A204.1 (cell line): ENCODE results near the gene OAT.
"Not testable (repeated sequence)": the region's sequence is repeated elsewhere in the genome, so short reads cannot be mapped to it uniquely, and the experiment has no call there.

Source experiments
- FAIRE-seq: peaks from 2 replicates; lab custom pipeline; 2012; peaks lifted over from hg19 to GRCh38; lab: Jason Lieb, UNC

The OAT gene

DNA sequence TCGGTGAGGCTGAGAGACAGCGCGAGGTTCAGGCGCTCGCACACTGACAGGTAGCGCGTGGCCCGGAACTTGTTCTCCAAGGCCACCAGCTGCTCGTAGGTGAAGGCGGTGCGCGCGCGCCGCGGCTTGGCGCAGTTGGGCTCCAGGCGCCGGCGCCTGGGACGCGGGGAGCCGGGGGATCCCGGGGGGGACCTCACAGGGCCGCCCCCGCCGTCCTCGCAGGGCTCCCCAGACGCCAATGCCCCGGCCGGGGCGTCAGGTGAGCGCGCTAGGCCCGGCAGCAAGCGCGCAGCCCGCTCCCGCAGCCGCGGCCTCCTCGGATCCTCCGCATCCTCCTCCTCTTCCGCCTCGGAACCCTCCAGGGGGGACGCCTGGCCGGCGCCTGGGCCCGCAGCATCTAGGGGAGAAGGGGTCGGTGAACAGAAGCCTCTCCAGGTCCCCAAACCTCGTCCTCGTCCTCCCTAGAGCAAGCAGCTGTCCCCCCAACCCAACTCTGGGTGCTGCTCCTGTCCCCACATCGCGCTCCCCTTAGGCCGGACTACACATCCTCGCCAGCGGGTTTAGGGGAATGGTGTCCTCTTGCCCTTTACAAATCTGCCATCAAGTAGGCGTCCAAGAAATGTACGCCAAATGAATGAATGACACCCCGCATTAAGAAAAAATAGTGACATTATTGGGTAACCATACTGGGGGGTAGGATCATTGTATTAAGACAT, 29.2 kb upstream of the OAT start:
- FAIRE-seq: no peak

DNA sequence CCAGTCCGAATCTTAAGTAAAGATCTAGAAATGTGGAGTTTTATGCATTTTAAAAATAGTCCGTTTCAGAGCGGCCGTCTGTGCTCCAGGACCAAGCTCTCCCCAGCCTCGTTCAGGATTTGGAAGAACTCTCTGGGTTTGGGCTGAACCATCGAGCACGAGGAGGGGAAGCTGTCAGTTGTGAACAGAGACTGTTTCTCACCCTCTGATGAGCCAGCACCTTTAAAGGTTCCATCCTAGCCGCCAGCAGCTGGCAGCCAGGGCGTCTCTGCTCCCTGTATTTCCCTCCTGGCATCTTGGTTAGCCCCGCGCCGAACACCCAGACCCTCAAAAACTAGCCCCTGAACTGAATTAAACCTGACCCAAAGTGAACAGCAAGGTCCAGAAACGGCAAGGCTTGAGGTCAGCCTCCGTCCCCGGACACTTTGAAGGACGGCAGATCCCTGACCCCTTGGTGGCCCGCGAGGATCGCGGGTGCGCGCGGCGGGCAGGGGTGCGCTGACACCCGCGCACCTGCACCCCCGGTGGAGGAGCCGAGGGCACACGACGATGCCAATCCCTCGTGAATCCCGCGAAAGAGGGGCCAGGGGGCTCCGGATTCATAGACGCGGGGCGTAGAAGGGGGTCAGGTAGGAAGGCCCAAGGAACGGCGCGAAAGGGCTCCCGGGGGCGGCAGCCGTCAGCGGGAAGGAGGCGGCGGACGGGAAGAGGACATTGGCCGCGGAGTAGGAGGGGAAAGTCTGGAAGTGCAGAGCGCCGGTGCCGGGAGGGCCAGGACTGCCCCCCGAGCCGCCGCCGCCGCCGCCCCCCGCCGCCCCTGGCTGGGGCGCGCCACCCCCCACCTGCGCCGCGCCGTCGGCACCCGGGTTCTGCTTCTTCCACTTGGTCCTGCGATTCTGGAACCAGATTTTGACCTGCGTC, 28.4 kb upstream of the OAT start:
- no peak for FAIRE-seq

DNA sequence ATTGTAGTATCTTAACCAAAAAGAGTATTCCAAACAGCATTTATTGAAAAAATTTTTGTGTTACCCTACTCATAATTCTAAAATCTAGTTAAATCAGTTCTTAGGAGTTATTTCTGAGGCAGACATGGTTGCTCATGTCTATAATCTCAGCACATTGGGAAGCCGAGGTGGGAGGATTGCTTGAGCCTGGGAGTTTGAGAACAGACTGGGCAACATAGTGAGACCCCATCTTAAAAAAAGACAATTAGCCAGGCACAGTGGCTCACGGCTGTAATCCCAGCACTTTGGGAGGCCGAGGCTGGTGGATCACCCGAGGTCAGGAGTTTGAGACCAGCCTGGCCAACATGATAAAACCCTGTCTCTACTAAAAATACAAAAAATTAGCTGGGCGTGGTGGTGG, 23.0 kb upstream of the OAT start:
- FAIRE-seq: not testable (repeated sequence)

DNA sequence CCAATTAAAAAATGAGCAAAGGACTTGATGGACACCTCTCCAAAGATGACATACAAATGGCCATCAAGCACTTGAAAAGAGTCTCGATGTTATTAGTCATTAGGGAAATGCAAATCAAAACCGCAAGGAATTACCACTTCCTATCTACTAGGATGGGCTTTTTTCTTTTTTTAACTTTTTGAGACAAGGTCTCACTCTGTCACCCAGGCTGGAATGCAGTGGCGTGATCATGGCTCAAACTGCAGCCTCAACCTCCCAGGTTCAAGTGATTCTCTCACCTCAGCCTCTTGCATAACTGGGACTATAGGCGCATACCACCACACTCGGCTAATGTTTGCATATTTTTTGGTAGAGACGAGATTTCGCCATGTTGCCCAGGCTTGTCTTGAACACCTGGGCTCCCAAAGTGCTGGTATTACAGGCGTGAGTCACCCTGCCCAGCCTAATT, 17.5 kb upstream of the OAT start:
- no peak for FAIRE-seq

DNA sequence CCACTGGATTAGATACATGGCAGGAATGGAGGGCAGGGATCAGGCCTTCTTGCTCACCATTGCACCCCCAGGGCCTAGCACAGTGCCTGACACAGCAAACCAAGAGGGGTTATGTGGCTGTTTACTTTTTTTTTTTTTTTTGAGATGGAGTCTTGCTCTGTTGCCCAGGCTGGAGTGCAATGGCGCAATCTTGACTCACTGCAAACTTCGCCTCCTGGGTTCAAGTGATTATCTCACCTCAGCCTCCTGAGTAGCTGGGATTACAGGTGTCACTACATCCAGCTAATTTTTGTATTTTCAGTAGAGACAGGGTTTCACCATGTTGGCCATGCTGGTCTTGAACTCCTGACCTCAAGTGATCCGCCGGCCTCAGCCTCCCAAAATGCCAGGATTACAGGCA, 17.0 kb upstream of the OAT start:
- FAIRE-seq: not testable (repeated sequence)

DNA sequence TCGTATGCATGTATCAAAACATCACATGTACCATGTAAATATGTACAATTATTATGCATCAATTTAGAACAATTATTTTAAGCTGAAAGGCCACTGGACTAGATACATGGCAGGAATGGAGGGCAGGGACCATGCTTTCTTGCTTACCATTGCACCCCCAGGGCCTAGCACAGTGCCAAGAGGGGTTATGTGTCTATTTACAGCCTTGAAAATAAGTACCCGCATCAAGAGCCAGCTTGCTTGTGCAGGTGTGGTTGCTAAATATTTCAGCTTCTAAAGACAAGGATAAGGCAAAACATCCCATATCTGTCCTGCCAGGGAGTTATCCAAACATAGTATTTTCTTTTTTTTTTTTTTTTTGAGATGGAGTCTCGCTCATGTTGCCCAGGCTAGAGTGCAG, 14.7 kb upstream of the OAT start:
- FAIRE-seq: no peak

DNA sequence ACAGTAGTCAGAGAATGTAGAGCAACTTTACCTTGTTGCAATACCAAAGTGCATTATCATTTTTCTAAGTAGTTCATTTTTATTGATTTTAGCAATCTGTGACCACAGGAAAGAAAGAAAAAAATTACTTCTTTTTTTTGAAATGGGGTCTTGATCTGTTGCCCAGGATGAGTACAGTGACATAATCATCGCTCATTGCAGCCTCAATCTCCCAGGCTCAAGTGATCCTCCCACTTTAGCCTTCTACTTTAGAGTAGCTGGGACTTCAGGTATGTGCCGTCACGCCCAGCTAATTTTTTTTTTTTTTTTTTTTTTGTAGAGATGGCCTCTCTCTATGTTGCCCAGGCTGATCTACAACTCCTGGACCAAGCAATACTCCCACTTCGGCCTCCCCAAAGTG, 11.4 kb upstream of the OAT start:
- no peak for FAIRE-seq

DNA sequence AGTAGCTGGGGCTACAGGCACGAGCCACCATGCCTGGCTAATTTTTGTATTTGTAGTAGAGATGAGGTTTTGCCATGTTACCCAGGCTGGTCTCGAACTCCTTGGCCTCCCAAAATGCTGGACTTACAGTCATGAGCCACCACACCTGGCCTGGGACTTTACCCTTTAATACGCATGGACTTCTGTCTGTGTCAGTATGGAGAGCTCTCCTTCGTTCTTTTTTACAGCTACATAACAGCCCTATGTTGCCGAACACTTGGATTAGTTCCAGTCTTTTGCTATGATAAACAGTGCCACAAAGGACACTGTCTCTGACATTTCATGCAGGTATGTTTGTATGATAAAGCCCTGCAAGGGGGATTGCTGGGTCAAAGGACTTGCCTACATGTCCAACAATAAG, 10.9 kb upstream of the OAT start:
- FAIRE-seq: no peak

DNA sequence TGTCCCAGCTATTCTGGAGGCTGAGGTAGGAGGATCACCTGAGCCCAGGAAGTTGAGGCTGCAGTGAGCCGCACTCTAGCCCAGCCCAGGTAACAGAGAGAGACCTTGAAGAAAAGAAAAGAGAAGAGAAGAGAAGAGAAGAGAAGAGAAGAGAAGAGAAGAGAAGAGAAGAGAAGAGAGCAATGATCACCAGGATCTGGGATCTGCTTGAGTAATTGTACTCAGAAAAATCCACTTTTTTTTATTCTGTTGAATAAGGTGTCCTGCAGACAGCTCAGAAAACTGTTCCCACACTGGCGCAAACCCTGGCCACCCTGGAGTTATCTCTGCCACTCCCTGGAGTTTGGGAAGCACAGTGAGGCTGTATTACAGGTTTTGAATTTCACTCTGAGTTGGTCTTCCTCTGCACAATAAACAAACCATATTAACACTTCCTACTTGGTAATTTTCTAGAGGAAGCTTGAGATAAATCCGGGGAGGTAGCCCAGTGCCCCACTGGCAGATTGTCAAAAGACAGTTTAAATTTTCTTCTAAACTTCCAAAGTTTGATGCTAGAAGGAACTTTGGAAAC, 9.6 kb upstream of the OAT start:
- FAIRE-seq: no peak

DNA sequence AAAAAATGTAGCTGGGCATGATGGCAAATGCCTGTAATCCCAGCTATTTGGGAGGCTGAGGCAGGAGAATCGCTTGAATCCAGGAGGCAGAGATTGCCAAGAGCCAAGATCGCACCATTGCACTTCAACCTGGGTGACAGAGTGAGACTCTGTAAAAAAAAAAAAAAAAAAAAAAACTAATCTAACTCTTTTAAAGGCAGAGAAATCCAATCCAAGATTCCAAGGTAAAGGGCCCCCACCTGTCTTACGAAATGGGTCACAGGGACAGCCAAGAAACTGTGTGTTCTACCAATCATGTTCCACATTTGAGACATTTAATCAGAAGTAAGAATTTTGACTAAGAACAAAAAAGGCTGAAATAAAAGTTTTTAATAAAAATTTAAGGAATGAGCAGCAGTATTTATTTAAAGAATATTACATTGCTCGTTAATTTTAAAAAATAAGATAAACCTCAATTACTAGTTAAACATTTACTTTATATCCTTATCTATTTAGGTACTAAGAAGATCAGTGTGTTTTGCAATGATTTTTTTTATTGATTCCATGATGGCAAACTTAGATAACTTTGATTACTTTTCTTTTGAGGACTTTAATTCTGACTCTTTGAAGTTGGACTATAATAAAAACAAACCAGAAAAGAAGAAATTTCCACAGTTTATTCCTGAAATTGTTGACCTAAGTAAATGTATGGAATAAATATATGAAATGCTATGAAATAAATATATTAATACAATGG, 6.7 kb upstream of the OAT start:
- FAIRE-seq: peak; percentile 88

DNA sequence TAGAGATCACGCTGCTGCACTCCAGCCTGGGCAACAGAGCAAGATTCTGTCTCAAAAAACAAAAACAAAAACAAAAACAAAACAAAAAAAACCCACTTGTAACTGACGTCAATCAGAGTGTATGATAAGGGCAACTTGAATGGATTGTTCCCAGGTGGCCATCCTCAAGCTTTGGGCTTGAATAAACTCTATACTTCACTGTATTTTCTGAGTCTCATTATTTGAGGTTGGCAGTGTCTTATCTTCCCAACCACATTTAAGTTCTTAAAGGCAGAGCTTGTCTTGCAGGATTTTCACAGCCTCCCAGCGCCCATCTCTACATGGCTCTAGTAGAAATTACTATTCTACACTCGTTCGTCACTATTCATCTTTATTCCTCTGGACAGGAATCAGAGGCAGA, 5.1 kb upstream of the OAT start:
- no peak for FAIRE-seq

DNA sequence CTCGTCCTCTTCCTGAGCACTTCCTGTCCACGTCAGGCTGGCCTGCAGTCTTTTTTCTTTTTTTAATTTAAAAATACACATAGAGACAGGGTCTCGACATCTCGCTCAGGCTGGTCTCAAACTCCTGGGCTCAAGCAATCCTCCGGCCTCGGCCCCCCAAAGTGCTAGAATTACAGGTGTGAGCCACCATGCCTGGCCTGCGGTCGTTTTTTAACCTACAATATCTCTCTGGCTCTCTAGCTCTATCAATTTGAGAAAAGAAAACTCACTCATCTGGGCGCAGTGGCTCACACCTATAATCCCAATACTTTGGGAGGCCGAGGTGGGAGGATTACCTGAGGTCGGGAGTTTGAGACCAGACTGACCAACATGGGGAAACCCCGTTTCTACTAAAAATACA, 4.0 kb upstream of the OAT start:
- FAIRE-seq: no peak

DNA sequence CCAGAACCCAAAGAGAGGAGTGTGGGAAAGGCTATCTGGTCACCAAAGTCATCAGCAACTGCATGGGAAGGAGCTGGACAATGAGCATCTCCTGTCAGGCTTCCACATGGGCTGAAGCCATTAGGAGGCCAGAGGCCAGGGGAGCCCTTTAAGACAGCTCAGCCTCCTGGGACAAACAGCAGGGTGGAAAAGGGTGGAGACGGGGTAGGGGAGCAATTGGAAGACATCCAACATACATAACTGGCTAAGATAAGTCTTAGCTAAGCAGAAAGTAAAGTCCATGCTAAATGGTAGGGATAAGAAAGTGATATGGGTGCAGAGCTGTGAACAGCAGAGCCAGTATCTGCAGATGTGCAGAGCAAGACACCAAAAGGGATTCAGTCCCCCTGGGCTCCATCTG, 1.5 kb upstream of the OAT start:
- no peak for FAIRE-seq

DNA sequence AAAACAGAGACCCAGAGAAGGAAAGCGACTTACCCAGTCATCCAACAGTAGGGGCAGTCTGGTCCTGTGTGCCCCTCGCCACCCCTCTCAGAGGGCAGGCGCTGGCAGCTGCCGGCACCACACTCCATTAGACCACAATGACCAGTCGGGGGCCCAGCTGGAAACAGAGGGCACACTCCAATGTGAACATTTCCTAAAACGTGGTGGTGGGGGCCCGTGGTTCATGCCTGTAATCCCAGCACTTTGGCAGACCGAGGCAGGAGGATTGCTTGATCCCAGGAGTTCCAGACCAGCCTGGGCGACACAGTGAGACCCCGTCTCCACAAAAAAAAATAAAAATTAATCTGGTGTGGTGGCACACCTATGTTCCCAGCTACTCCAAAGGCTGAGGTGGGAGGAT, 912 bp upstream of the OAT start:
- no peak for FAIRE-seq

DNA sequence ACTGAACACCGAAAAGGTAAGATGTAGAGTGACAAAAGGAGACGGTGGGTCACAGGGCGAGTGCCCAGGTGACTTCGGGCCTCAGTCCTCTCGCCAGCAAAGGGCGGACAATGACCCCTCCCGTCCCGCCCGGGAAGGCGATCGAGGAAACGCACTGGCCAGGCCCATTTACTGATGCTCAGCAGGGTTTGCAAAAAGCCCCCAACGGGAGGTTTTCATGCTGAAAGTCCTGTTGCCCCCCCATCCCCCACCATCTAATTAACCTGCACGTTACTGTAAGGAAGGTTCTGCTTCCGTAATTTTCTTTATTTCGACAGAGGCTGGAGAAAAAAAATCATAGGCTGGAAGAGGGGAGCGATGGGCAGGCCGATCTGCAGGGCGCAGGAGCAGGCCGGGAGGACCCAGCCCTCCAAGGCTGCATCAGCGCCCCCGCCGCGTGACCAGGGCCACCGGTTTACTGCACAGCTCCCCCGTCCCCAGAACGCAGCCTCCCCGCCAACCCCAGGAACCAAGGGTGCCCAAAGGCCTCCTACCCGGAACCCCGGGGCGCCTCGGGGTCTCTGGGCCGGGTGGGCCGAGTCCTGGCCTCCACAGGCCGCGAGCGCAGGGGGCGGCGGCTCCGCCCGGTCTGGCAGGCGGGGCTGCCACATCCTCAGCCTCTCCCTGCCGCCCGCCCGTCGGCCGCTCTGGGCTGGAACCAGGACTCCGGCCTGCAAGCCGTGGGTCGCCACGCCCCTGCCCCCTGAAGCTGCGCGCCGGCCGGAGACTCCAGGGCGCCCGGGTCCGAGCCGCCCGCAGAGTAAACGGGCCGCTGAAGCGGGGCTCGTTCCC, 613 bp downstream of the OAT start:
- no peak for FAIRE-seq

DNA sequence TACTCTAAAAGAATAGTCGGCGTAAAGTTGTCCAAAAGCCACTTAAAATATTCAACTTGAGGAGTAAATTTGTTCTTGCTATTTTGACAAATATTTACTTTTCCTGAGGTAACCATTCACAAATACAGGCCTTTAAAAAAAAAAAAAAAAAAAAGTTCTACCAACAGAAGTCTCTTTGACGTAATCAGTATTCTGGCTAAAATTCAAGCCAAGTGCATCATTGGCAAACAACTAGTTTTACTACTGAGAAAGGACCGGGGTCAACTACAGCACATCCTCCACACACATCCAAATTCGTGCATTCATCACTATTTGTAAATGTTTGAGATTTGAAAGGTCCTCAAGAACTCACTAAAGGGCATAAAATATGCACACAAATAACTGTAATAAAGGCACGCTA, 2.0 kb downstream of the OAT start:
- no peak for FAIRE-seq

DNA sequence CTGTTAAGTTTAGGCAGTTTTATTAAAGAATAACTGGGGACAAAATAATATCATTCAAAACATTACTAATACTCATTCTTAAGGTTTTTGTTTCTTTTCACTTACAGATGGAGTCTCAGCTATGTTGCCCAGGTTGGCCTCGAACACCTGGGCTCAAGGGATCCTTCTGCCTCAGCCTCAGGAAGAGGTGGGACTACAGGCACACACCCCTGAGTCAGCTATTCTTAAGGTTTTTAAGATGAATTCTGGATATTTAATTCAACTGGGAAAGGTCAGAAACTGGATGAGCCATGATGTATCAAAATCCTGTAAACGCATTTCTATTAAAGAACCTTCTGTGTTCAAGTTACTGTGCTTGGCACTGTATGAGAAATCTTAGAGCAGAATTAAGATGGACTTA, 3.5 kb downstream of the OAT start:
- no peak for FAIRE-seq

DNA sequence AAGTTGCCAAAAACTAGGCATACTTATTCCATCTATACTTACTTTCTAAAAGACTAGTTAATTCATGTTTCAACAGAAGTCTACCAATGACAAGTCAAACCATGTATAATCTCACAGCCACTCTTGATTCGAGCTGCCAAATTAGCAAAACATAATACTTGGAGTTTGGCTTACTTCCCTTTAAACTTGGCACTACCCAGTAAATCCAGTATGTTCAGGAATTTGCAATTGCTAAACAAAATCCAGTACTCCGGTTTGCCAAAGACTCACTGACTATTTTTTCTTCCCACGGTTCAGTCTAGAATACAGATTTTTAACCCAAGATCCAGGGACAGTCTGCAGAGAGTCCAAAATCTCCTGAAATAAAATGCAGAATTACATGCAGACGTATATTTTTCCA, 4.6 kb downstream of the OAT start:
- no peak for FAIRE-seq

DNA sequence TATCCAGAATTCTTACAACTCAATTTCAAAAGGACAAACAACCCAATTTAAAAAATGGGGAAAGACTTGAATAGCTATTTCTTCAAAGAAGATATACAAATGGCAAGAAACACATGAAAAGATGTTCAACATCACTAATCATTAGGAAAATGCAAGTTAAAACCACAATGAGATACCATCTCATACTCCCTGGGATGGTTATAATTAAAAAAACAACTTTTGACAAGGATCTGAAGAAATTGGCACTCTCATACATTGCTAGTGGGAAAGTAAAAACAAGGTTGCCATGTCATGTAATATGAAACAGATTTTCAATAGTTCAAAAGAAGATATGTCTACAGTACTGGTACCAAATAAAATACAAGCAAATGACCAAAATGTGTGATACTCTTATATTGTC, 9.0 kb downstream of the OAT start:
- no peak for FAIRE-seq

DNA sequence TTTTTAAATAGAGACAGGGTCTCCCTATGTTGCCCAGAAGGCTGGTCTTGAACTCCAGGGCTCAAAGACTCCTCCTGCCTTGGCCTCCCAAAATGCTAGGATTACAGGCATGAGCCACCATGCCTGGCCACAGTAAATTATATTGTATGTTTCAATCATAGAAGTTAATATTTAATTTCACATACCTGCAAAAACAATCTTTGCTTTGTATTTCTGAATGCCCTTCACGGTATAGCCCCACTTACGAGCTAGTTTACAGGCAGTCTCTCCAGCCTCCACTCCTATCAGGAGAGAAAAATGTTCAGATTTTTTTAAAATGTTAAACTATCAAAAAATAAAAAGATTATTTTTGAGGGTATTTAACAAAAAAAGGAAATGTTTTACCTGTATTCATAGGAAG, 10.4 kb downstream of the OAT start:
- no peak for FAIRE-seq

DNA sequence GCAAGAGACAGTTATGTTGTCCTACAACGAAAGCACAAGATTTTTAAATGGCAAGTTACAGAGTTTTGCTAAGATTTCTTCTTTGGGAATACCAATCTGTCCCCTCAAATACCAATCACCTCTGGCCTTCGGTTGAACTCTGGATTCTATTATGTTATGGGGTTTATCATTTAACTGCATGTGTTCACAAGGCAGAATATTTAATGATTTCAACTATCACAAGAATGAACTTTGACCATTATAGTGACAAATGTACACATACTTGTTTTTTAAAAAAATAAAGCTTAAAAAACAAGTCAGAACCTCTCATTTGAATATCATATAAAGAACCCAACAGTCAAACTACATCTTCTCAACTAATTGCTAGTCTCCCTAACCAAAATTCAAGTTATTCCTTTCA, 11.3 kb downstream of the OAT start:
- FAIRE-seq: no peak

DNA sequence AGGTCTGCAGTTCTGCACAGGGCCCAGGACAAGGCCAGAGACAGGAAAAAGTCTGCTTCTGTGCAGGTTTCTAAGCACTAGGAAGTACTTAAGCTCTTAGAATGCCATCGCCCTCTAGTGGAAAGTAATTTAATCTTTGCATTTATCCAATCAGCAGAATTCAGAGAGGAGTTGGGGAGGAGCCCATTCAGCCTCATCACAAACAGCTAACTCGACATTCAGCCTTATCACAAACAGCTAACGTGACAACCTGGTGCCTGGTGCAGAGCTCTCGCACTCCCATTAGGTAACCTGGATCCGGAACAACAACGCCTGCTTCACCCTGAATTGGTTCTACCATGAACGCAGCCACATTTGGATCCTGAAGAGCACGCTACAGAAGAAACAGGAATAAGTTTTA, 15.2 kb downstream of the OAT start:
- FAIRE-seq: peak; percentile 90
